ENCODE data around the gene ARMC2. TPM values are rescaled to one million over a fixed set of nuclear protein-coding genes. Genes with fewer than 3 reads are reported as not detected.

Gene ARMC2
- total and polyA plus RNA-seq, 2 donors (not counting 3 experiments of a cell fraction or from before 2014, with no cell fraction given): 1.7 to 3.7 TPM

DNA sequence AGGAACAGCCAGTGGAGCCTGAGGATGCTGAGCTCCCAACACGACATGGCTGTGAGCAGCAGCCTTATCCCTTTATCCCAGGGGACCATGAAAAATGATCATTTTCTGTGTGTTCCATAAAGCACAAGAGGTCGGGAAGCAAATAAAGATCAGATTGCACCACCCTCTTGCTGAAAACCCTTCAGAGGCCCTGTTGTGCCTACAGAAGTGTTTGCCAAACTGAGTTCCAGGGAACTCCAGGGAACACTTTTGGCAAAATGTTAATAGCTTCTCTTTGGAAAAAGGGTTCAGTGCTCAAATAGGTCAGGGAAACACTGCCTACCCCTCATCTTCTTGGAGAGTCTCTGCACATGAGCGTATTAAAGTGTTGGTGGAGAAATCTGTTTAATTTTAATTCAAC is 24.4 kb downstream of the ARMC2 start:
- H3K27me3 ChIP-seq (ENCODE audit: control insufficient read depth in 2 of 2, insufficient read depth in 2 of 2, low read length in 2 of 2): no peaks in the 10 kb centered on the region
- no peak overlapping the region for H2AFZ ChIP-seq (ENCODE audit: low read depth, low read length)
- TF ChIP-seq JUN (IDR thresholded peaks at IDR 0.05; ENCODE audit: borderline replicate concordance, insufficient read depth, insufficient read length, low read depth) (no peak), MYC (IDR thresholded peaks at IDR 0.05; ENCODE audit: low read depth, low read length) (no peak), EZH2 (IDR thresholded peaks at IDR 0.05; ENCODE audit: borderline replicate concordance, low read depth, low read length, severe bottlenecking) (no peak), POLR2AphosphoS5 (IDR thresholded peaks at IDR 0.05; ENCODE audit: insufficient read depth, low read depth, low read length) (no peak), FOS (IDR thresholded peaks at IDR 0.05; ENCODE audit: borderline replicate concordance, insufficient read depth, low read length) (no peak), POLR2A (IDR thresholded peaks at IDR 0.05; ENCODE audit: low read depth, low read length) (no peak), GATA2 (IDR thresholded peaks at IDR 0.05; ENCODE audit: insufficient read depth, insufficient read length, low read depth, low read length) (no peak)
- TF ChIP-seq, protein P1, sequence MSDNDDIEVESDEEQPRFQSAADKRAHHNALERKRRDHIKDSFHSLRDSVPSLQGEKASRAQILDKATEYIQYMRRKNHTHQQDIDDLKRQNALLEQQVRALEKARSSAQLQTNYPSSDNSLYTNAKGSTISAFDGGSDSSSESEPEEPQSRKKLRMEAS (IDR thresholded peaks at IDR 0.05; ENCODE audit: insufficient read depth, insufficient read length): no peak
- TF ChIP-seq, protein P2, sequence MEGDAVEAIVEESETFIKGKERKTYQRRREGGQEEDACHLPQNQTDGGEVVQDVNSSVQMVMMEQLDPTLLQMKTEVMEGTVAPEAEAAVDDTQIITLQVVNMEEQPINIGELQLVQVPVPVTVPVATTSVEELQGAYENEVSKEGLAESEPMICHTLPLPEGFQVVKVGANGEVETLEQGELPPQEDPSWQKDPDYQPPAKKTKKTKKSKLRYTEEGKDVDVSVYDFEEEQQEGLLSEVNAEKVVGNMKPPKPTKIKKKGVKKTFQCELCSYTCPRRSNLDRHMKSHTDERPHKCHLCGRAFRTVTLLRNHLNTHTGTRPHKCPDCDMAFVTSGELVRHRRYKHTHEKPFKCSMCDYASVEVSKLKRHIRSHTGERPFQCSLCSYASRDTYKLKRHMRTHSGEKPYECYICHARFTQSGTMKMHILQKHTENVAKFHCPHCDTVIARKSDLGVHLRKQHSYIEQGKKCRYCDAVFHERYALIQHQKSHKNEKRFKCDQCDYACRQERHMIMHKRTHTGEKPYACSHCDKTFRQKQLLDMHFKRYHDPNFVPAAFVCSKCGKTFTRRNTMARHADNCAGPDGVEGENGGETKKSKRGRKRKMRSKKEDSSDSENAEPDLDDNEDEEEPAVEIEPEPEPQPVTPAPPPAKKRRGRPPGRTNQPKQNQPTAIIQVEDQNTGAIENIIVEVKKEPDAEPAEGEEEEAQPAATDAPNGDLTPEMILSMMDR (IDR thresholded peaks at IDR 0.05; ENCODE audit: extremely low read depth in 1 of 2, insufficient read depth in 1 of 2, low read depth in 1 of 2, low read length in 2 of 2): no peak
- H3K27ac ChIP-seq (ENCODE audit: insufficient read depth, low read depth, low read length): no peak overlapping the region
- no peaks in the 10 kb centered on the region for H3K4me1 ChIP-seq (ENCODE audit: control insufficient read depth, extremely low read depth, insufficient read depth, low read length)
- BruUV-seq (replicated peaks): no TSS peak
- intact Hi-C loops (cut with micrococcal nuclease) (no loop called here), dilution Hi-C loops (cut with MboI; ENCODE audit: extremely low pct_ligation_motif_present, low sequenced_read_pairs) (no loop called here)
- no peaks in the 10 kb centered on the region for H3K79me2 ChIP-seq (ENCODE audit: control insufficient read depth, insufficient read depth, low read length)
- no peak overlapping the region for H3K9ac ChIP-seq (replicated peaks; ENCODE audit: extremely low read depth, insufficient read depth, low read length)
- ChIA-PET POLR2A (no interaction called here), CTCF (interaction anchor here (1.2 to 2.0 kb wide), 3 partner anchors 16 to 200 kb away, joined by 4 to 11 read pairs (median 5); no protein-coding TSS in a partner anchor)
- no peak overlapping the region for H3K4me3 ChIP-seq (replicated peaks in 1 of 3; ENCODE audit: insufficient read depth in 1 of 3, low read depth in 1 of 3, low read length in 3 of 3)
- no peaks in the 10 kb centered on the region for H4K20me1 ChIP-seq (replicated peaks; ENCODE audit: control insufficient read depth, extremely low read depth, insufficient read depth, low read length)
- H3K9me3 ChIP-seq (replicated peaks; ENCODE audit: control insufficient read depth, insufficient read depth, low read length): no peaks in the 10 kb centered on the region
- DNase-seq (ENCODE audit: low read depth, low spot score) (no peak), FAIRE-seq (no peak)
- no peak overlapping the region for H3K4me2 ChIP-seq (ENCODE audit: insufficient read depth, low read length)
- no peaks in the 10 kb centered on the region for H3K9me1 ChIP-seq (replicated peaks; ENCODE audit: control insufficient read depth, extremely low read depth, insufficient read depth, low read length)
- no peaks in the 10 kb centered on the region for H3K36me3 ChIP-seq (ENCODE audit: control insufficient read depth in 2 of 2, extremely low read depth in 1 of 2, insufficient read depth in 2 of 2, low read length in 2 of 2)
